GM18498 (cell line): ENCODE data around the gene RET.
"Not testable (repeated sequence)": the region's sequence is repeated elsewhere in the genome, so short reads cannot be mapped to it uniquely, and the experiment has no call there.

Source experiments
- ATAC-seq: cut with Tn5 transposase; IDR thresholded peaks from one replicate; pipeline ENCODE4 v1.9.1; 2021; ENCODE audit warnings: mild to moderate bottlenecking, moderate library complexity; ENCODE audit not compliant: unreplicated experiment

Gene RET

GRCh38 chr10:43076311-43076875 is 476 bp upstream of the RET start:
- no peak for ATAC-seq

GRCh38 chr10:43077421-43078171 is 727 bp downstream of the RET start:
- ATAC-seq, result no peak

- no peak for ATAC-seq
These were observed 1.5 kb downstream of the RET start for GRCh38 chr10:43078175-43078985.

GRCh38 chr10:43078986-43079273 is 2.1 kb downstream of the RET start:
- ATAC-seq, result no peak

- no peak for ATAC-seq
These were observed 3.0 kb downstream of the RET start for GRCh38 chr10:43079856-43080255.

GRCh38 chr10:43082087-43082486 is 5.2 kb downstream of the RET start:
- ATAC-seq, result no peak

- ATAC-seq, result no peak
These were observed 5.9 kb downstream of the RET start for GRCh38 chr10:43082746-43083145.

GRCh38 chr10:43083764-43084163 is 6.9 kb downstream of the RET start:
- ATAC-seq, result no peak

- ATAC-seq, result no peak
These were observed 7.9 kb downstream of the RET start for GRCh38 chr10:43084812-43085211.

GRCh38 chr10:43086321-43086942 is 9.6 kb downstream of the RET start:
- ATAC-seq, result no peak

GRCh38 chr10:43089519-43089918 is 12.7 kb downstream of the RET start:
- ATAC-seq, result no peak

GRCh38 chr10:43090188-43090587 is 13.3 kb downstream of the RET start:
- no peak for ATAC-seq

- no peak for ATAC-seq
These were observed 13.8 kb downstream of the RET start for GRCh38 chr10:43090664-43091063.

- ATAC-seq, result no peak
These were observed 15.0 kb downstream of the RET start for GRCh38 chr10:43091846-43092245.

- ATAC-seq, result no peak
These were observed 16.7 kb downstream of the RET start for GRCh38 chr10:43093423-43094076.

GRCh38 chr10:43094085-43094484 is 17.2 kb downstream of the RET start:
- no peak for ATAC-seq

- not testable (repeated sequence) for ATAC-seq
These were observed 22.5 kb downstream of the RET start for GRCh38 chr10:43099339-43099738.

GRCh38 chr10:43099928-43100327 is 23.1 kb downstream of the RET start:
- no peak for ATAC-seq

- no peak for ATAC-seq
These were observed 23.5 kb downstream of the RET start for GRCh38 chr10:43100366-43100765.

GRCh38 chr10:43102063-43102828 is 25.4 kb downstream of the RET start:
- ATAC-seq, result no peak
